Measurements from ENCODE around the gene NUCB1.

DNA sequence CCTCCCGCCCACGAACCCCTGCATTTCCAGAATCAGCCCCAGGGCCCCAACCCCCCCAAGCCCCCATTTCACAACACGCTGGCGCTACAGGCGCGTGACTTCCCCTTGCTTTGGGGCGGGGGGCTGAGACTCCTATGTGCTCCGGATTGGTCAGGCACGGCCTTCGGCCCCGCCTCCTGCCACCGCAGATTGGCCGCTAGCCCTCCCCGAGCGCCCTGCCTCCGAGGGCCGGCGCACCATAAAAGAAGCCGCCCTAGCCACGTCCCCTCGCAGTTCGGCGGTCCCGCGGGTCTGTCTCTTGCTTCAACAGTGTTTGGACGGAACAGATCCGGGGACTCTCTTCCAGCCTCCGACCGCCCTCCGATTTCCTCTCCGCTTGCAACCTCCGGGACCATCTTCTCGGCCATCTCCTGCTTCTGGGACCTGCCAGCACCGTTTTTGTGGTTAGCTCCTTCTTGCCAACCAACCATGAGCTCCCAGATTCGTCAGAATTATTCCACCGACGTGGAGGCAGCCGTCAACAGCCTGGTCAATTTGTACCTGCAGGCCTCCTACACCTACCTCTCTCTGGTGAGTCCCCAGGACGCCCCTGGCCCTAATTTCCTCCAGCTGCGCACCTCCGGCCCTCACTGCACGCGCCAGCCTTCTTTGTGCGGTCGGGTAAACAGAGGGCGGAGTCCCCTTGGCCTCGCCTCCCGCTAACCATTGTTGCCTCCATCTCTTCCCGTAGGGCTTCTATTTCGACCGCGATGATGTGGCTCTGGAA lies 65.1 kb downstream of the NUCB1 start, which contains the start of gene FTL:
- TF ChIP-seq, protein P1, sequence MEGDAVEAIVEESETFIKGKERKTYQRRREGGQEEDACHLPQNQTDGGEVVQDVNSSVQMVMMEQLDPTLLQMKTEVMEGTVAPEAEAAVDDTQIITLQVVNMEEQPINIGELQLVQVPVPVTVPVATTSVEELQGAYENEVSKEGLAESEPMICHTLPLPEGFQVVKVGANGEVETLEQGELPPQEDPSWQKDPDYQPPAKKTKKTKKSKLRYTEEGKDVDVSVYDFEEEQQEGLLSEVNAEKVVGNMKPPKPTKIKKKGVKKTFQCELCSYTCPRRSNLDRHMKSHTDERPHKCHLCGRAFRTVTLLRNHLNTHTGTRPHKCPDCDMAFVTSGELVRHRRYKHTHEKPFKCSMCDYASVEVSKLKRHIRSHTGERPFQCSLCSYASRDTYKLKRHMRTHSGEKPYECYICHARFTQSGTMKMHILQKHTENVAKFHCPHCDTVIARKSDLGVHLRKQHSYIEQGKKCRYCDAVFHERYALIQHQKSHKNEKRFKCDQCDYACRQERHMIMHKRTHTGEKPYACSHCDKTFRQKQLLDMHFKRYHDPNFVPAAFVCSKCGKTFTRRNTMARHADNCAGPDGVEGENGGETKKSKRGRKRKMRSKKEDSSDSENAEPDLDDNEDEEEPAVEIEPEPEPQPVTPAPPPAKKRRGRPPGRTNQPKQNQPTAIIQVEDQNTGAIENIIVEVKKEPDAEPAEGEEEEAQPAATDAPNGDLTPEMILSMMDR (optimal IDR thresholded peaks at IDR 0.05 in 1 of 3, IDR thresholded peaks at IDR 0.05 in 1 of 3, conservative IDR thresholded peaks at IDR 0.05 in 1 of 3; ENCODE audit: extremely low read depth in 1 of 3, insufficient read depth in 2 of 3, low read length in 3 of 3) = no peak
- no peak for TF ChIP-seq EZH2 (IDR thresholded peaks at IDR 0.05; ENCODE audit: low read length)

Data from keratinocyte (primary cell).